Measurements from ENCODE around the gene ATG16L1.

GRCh38 chr2:233300401-233300800, 48.9 kb downstream of the ATG16L1 start:
- no peak for TF ChIP-seq CTCF (IDR thresholded peaks at IDR 0.05)
- no peak for TF ChIP-seq ZFX (IDR thresholded peaks at IDR 0.05; ENCODE audit: borderline replicate concordance)
